Vagina (tissue), 2 donors: ENCODE results near the gene GBGT1.

Experiments used
- POLR2A ChIP-seq, 2 donors: fragments of 450-650 bp; IDR thresholded peaks; one replicate each; pipeline ENCODE4 v1.6.1; 2017; ENCODE audit warnings: antibody characterized with exemption in 2 of 2, mild to moderate bottlenecking in 2 of 2, moderate library complexity in 2 of 2
- POLR2AphosphoS5 ChIP-seq, 2 donors: sonication (generic); formaldehyde crosslinking; IDR thresholded peaks; one replicate each; pipeline ENCODE4 v1.9.0; 2017; ENCODE audit warnings: antibody characterized with exemption in 2 of 2, mild to moderate bottlenecking in 2 of 2, low read depth in 1 of 2; ENCODE audit not compliant: insufficient read depth in 1 of 2
- TF ChIP-seq, protein P1 (sequence below), 3 experiments: fragments of 450-650 bp in 2 of 3; fragments of 200-600 bp in 1 of 3; sonication (generic) in 1 of 3; IDR thresholded peaks; one replicate each; pipeline ENCODE4 v1.5.1; 2017 to 2019; ENCODE audit warnings: antibody characterized with exemption in 3 of 3, mild to moderate bottlenecking in 2 of 3, moderate library complexity in 2 of 3

- TF ChIP-seq, protein P1, sequence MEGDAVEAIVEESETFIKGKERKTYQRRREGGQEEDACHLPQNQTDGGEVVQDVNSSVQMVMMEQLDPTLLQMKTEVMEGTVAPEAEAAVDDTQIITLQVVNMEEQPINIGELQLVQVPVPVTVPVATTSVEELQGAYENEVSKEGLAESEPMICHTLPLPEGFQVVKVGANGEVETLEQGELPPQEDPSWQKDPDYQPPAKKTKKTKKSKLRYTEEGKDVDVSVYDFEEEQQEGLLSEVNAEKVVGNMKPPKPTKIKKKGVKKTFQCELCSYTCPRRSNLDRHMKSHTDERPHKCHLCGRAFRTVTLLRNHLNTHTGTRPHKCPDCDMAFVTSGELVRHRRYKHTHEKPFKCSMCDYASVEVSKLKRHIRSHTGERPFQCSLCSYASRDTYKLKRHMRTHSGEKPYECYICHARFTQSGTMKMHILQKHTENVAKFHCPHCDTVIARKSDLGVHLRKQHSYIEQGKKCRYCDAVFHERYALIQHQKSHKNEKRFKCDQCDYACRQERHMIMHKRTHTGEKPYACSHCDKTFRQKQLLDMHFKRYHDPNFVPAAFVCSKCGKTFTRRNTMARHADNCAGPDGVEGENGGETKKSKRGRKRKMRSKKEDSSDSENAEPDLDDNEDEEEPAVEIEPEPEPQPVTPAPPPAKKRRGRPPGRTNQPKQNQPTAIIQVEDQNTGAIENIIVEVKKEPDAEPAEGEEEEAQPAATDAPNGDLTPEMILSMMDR (IDR thresholded peaks at IDR 0.05): no peak
- no peak for TF ChIP-seq POLR2A (IDR thresholded peaks at IDR 0.05)
- TF ChIP-seq POLR2AphosphoS5 (IDR thresholded peaks at IDR 0.05; ENCODE audit: insufficient read depth in 1 of 2, low read depth in 1 of 2): no peak
These were observed 45.1 kb downstream of the GBGT1 start for GRCh38 chr9:133118568-133118967.
